Astrocyte of the cerebellum (primary cell): ENCODE measurements around the gene SLCO1A2.

Experiments
- DNase-seq: peaks from one replicate; pipeline ENCODE4 v3.0.0-alpha.2; 2011; ENCODE audit warnings: low read depth
- H3K4me3 ChIP-seq: 2 replicates; pipeline ENCODE4 v1.5.1; 2011; ENCODE audit warnings: mild to moderate bottlenecking, low read depth, low read length, moderate library complexity
- in situ Hi-C: cut with HindIII; loops from 2 replicates; pipeline ENCODE4 v1.10.0; 2017; ENCODE audit warnings: low sequenced_read_pairs
- TF ChIP-seq, protein P1 (sequence below): IDR thresholded peaks from 2 replicates; pipeline ENCODE4 v1.5.1; 2012; ENCODE audit warnings: low read length, low read depth, moderate library complexity, mild to moderate bottlenecking; ENCODE audit errors: missing control alignments

Gene SLCO1A2

GRCh38 chr12:21336656-21337055 lies 1.9 kb upstream of the SLCO1A2 start:
- in situ Hi-C loops: no loop called here
- no peak for DNase-seq
- H3K4me3 ChIP-seq: no peak overlapping the region
- TF ChIP-seq, protein P1, sequence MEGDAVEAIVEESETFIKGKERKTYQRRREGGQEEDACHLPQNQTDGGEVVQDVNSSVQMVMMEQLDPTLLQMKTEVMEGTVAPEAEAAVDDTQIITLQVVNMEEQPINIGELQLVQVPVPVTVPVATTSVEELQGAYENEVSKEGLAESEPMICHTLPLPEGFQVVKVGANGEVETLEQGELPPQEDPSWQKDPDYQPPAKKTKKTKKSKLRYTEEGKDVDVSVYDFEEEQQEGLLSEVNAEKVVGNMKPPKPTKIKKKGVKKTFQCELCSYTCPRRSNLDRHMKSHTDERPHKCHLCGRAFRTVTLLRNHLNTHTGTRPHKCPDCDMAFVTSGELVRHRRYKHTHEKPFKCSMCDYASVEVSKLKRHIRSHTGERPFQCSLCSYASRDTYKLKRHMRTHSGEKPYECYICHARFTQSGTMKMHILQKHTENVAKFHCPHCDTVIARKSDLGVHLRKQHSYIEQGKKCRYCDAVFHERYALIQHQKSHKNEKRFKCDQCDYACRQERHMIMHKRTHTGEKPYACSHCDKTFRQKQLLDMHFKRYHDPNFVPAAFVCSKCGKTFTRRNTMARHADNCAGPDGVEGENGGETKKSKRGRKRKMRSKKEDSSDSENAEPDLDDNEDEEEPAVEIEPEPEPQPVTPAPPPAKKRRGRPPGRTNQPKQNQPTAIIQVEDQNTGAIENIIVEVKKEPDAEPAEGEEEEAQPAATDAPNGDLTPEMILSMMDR: no peak

GRCh38 chr12:21330682-21331253 lies 3.9 kb downstream of the SLCO1A2 start:
- TF ChIP-seq, protein P1: no peak
- no peak overlapping the region for H3K4me3 ChIP-seq
- DNase-seq: no peak
- in situ Hi-C loops: no loop called here

DNA sequence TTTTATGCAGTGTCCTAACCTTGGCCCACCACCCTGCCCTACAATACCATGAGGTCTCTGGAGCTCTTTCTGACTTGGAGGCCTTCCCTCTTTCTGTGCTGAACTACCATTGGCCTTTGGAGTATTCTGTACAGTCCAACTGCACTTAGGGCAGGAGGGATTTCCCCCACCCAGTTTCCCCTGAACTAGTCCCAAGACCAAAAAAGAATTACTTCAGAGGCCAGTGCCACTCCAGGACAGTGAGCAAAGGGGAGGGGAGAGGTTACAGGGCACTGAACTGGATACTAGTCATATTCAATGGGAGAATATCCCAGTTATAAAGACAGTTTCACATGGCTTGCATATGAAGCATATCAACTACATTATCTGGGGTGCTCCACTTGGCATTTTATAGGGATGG lies 6.1 kb downstream of the SLCO1A2 start:
- TF ChIP-seq, protein P1: no peak
- in situ Hi-C loops: no loop called here
- no peak overlapping the region for H3K4me3 ChIP-seq

GRCh38 chr12:21324551-21324950 lies 10.2 kb downstream of the SLCO1A2 start:
- in situ Hi-C loops: no loop called here
- TF ChIP-seq, protein P1: no peak
- no peak for DNase-seq
- no peak overlapping the region for H3K4me3 ChIP-seq

More for the DNA sequence above, 6.1 kb downstream of the SLCO1A2 start:
- DNase-seq: no peak

GRCh38 chr12:21323736-21324135 lies 11.0 kb downstream of the SLCO1A2 start:
- in situ Hi-C loops: no loop called here
- TF ChIP-seq, protein P1: no peak
- no peak for DNase-seq
- no peak overlapping the region for H3K4me3 ChIP-seq

DNA sequence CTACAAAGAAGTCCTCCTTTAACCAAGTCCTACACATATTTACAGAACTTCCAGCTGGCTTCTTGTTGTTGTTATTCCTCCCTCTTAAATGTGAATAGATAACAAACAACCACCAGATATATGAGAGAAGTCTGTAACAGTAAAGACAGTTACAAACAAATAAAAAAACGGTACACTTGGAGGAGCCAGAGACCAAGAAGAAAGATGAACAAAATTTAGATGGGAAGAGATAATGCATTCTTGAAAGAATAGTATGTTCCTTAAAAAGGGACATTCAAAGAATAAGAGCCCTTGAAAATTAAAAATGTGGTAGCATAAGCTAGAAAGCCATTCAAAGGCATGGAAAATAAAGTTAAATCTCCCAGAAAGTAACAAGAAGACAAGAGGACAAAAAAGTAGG lies 25.9 kb downstream of the SLCO1A2 start:
- no peak overlapping the region for H3K4me3 ChIP-seq
- DNase-seq: no peak
- TF ChIP-seq, protein P1: no peak
- in situ Hi-C loops: no loop called here
